Measurements from ENCODE around the gene DCTN3.
A peak's percentile ranks its signal among the peaks of the same experiment; 100 is the strongest.
"Not testable (repeated sequence)": the region's sequence is repeated elsewhere in the genome, so short reads cannot be mapped to it uniquely, and the experiment has no call there.

The DCTN3 gene

GRCh38 chr9:34652602-34653000, 32.3 kb upstream of the DCTN3 start:
- DNase-seq (no peak), ATAC-seq (no peak)
- H3K27ac Mint-ChIP-seq: peak overlapping the region; percentile 53
- no peaks in the 10 kb centered on the region for H3K9me3 Mint-ChIP-seq
- H3K27me3 Mint-ChIP-seq: no peaks in the 10 kb centered on the region
- H3K4me3 Mint-ChIP-seq: no peak overlapping the region
- peaks cover 25% of the 10 kb centered on the region for H3K4me1 Mint-ChIP-seq
- peaks cover 17% of the 10 kb centered on the region for H3K36me3 Mint-ChIP-seq (ENCODE audit: low read depth)

GRCh38 chr9:34651876-34652601, 31.7 kb upstream of the DCTN3 start, which contains the start of gene IL11RA:
TSS of gene IL11RA (plus strand) at chr9:34652185. CDS start at chr9:34655218, 3,033 bp downstream.
- H3K27ac Mint-ChIP-seq: peak within 1 kb of the TSS; percentile 53
- DNase-seq: peak; percentile 59
- no peak within 1 kb of the TSS for H3K4me3 Mint-ChIP-seq
- H3K4me1 Mint-ChIP-seq: peaks cover 30% of the 10 kb centered on the region
- ATAC-seq: peak; percentile 71
- no peaks in the 10 kb centered on the region for H3K27me3 Mint-ChIP-seq
- H3K36me3 Mint-ChIP-seq (ENCODE audit: low read depth): peaks cover 17% of the 10 kb centered on the region
- H3K9me3 Mint-ChIP-seq: no peaks in the 10 kb centered on the region

DNA sequence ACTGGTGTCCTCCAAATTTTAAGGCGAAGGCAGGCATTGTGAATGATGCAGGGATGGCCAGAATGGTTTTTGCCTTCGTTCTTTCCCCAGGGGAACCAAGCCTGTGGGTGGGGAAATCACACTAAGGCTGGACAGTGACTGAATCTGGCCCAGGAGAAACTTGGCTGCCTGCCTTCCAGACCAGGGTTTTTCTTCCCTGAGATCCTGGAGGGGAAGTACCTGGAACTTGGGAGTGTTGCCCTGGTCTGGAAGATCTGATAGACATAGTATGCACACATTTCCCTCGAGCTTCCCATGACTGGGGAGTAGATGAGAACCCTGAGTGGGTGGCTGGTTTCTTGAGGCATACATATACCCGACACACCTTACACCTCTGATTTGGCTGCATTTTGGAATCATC, 31.0 kb upstream of the DCTN3 start:
- Mint-ChIP-seq H3K36me3 (ENCODE audit: low read depth) (peaks cover 17% of the 10 kb centered on the region), H3K4me3 (no peak overlapping the region), H3K9me3 (no peaks in the 10 kb centered on the region), H3K27ac (no peak overlapping the region), H3K27me3 (no peaks in the 10 kb centered on the region), H3K4me1 (peaks cover 31% of the 10 kb centered on the region)
- ATAC-seq: no peak
- DNase-seq: no peak

- H3K4me1 Mint-ChIP-seq: peaks cover 36% of the 10 kb centered on the region
- H3K36me3 Mint-ChIP-seq (ENCODE audit: low read depth): peaks cover 17% of the 10 kb centered on the region
Observed at GRCh38 chr9:34650816-34651215, 30.5 kb upstream of the DCTN3 start.

GRCh38 chr9:34648673-34649072, 28.4 kb upstream of the DCTN3 start:
- Mint-ChIP-seq H3K36me3 (ENCODE audit: low read depth) (peaks cover 17% of the 10 kb centered on the region), H3K4me1 (peaks cover 37% of the 10 kb centered on the region), H3K4me3 (peak overlapping the region; percentile 48), H3K27me3 (no peaks in the 10 kb centered on the region), H3K27ac (no peak overlapping the region), H3K9me3 (no peaks in the 10 kb centered on the region)
- DNase-seq (no peak), ATAC-seq (no peak)

More at GRCh38 chr9:34650816-34651215, 30.5 kb upstream of the DCTN3 start:
- no peak overlapping the region for H3K27ac Mint-ChIP-seq
- DNase-seq (no peak), ATAC-seq (no peak)
- H3K9me3 Mint-ChIP-seq: no peaks in the 10 kb centered on the region
- H3K4me3 Mint-ChIP-seq: no peak overlapping the region
- no peaks in the 10 kb centered on the region for H3K27me3 Mint-ChIP-seq

GRCh38 chr9:34647651-34648050, 27.4 kb upstream of the DCTN3 start:
- H3K9me3 Mint-ChIP-seq: no peaks in the 10 kb centered on the region
- H3K27me3 Mint-ChIP-seq: no peaks in the 10 kb centered on the region
- peaks cover 31% of the 10 kb centered on the region for H3K4me1 Mint-ChIP-seq
- H3K27ac Mint-ChIP-seq: peak overlapping the region; percentile 89
- peaks cover 17% of the 10 kb centered on the region for H3K36me3 Mint-ChIP-seq (ENCODE audit: low read depth)
- DNase-seq: no peak
- H3K4me3 Mint-ChIP-seq: peak overlapping the region; percentile 86
- ATAC-seq: no peak

- ATAC-seq: no peak
- no peak for DNase-seq
- peaks cover 17% of the 10 kb centered on the region for H3K36me3 Mint-ChIP-seq (ENCODE audit: low read depth)
- H3K4me3 Mint-ChIP-seq: peak overlapping the region; percentile 86
- H3K27me3 Mint-ChIP-seq: no peaks in the 10 kb centered on the region
- H3K4me1 Mint-ChIP-seq: peaks cover 26% of the 10 kb centered on the region
- peak overlapping the region; percentile 89 for H3K27ac Mint-ChIP-seq
- no peaks in the 10 kb centered on the region for H3K9me3 Mint-ChIP-seq
Observed at GRCh38 chr9:34647084-34647403, 26.7 kb upstream of the DCTN3 start.

DNA sequence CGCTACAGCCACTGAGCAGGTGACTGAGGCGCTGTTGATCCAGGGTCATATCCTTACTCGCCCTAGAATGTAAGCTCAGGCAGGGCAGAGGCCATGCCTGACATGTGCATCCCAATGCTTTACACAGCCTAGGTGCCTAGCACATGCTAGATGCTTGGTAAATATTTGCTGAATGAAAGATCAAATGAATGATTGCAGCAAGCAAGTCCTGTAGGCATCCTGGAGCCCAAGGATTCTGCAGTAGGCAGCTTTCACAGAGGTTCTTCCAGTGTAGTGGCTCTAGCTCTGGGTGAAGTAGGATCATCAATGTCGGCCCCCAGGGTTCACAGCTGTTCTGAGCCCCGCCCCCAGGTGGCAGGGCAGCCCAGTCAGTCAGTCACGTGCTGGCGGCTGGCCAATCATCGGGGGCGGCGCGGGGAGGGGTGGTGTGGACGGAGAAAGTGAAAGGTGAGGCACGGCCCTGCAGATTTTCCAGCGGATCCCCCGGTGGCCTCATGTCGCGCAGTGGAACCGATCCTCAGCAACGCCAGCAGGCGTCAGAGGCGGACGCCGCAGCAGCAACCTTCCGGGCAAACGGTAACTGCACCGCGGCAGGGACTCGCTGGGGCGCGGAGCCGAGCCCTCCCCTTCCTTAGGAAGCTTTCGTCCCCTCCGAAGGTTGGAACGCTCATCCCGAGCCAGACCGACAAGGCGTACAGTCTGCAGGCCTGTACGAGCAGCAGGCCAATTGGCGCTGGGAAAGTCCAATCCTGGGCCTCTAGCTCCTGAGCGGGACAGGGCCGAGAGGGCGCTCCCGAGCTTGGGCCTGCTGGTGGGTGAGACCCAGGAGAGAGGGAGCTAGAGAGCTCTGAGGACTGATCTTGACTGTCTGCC, 26.2 kb upstream of the DCTN3 start, which contains the start of gene GALT:
TSS of gene GALT (plus strand) at position 465 of the 873 bp plus-strand sequence. CDS start at position 495, 30 bp downstream.
- ATAC-seq (peak; percentile 82), DNase-seq (peak; percentile 99)
- H3K27ac Mint-ChIP-seq: peak within 1 kb of the TSS; percentile 89
- no peaks in the 10 kb centered on the region for H3K9me3 Mint-ChIP-seq
- H3K27me3 Mint-ChIP-seq: no peaks in the 10 kb centered on the region
- H3K36me3 Mint-ChIP-seq (ENCODE audit: low read depth): peaks cover 17% of the 10 kb centered on the region
- H3K4me1 Mint-ChIP-seq: peaks cover 26% of the 10 kb centered on the region
- peak within 1 kb of the TSS; percentile 86 for H3K4me3 Mint-ChIP-seq

- H3K9me3 Mint-ChIP-seq: no peaks in the 10 kb centered on the region
- H3K36me3 Mint-ChIP-seq (ENCODE audit: low read depth): peaks cover 17% of the 10 kb centered on the region
- ATAC-seq: no peak
- H3K27ac Mint-ChIP-seq: no peak overlapping the region
- peaks cover 28% of the 10 kb centered on the region for H3K4me1 Mint-ChIP-seq
- DNase-seq: no peak
- H3K4me3 Mint-ChIP-seq: no peak overlapping the region
- no peaks in the 10 kb centered on the region for H3K27me3 Mint-ChIP-seq
Observed at GRCh38 chr9:34644766-34645314, 24.5 kb upstream of the DCTN3 start.

DNA sequence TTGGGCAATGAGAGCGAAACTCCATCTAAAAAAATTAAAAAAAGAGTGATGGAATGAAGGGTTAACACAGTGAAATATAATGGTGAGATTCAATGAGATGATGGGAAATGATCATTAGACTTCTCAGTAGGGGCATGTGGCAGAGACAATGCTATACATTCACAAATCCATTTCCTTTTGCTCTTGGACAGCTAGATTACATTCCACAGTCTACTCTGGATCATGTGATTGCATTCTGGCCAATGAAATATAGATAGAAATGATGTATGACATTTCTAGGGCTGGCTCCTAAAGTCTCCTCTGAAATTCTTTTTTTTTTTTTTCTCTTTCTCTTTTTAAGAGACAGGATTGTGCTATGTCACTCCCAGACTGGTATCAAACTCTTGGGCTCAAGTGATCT, 22.4 kb upstream of the DCTN3 start:
- no peak overlapping the region for H3K27ac Mint-ChIP-seq
- peaks cover 30% of the 10 kb centered on the region for H3K4me1 Mint-ChIP-seq
- ATAC-seq (no peak), DNase-seq (no peak)
- no peaks in the 10 kb centered on the region for H3K27me3 Mint-ChIP-seq
- peaks cover under 1% of the 10 kb centered on the region for H3K36me3 Mint-ChIP-seq (ENCODE audit: low read depth)
- no peaks in the 10 kb centered on the region for H3K9me3 Mint-ChIP-seq
- no peak overlapping the region for H3K4me3 Mint-ChIP-seq

DNA sequence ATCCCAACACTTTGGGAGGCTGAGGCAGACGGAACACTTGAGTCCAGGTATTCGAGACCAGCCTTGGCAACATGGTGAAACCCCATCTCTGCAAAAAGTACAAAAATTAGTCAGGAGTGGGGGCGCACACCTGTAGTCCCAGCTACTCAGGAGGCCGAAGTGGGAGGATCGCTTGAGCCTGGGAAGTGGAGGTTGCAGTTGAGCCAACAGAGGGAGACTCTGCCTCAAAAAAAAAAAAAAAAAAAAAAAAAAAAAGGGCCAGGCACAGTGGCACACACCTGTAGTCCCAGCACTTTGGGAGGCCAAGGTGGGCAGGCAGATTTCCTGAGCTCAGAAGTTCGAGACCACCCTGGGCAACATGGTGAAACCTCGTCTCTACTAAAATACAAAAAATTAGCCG, 19.0 kb upstream of the DCTN3 start:
- not testable (repeated sequence) for H3K27ac Mint-ChIP-seq, H3K9me3 Mint-ChIP-seq, ATAC-seq, DNase-seq, H3K4me3 Mint-ChIP-seq, H3K27me3 Mint-ChIP-seq
- H3K36me3 Mint-ChIP-seq (ENCODE audit: low read depth): peaks cover 21% of the 10 kb centered on the region
- peaks cover 32% of the 10 kb centered on the region for H3K4me1 Mint-ChIP-seq

GRCh38 chr9:34638138-34638445, 17.8 kb upstream of the DCTN3 start:
- H3K4me3 Mint-ChIP-seq: peak overlapping the region; percentile 97
- peak overlapping the region; percentile 94 for H3K27ac Mint-ChIP-seq
- ATAC-seq (no peak), DNase-seq (no peak)
- H3K36me3 Mint-ChIP-seq (ENCODE audit: low read depth): peaks cover 23% of the 10 kb centered on the region
- H3K9me3 Mint-ChIP-seq: no peaks in the 10 kb centered on the region
- H3K27me3 Mint-ChIP-seq: no peaks in the 10 kb centered on the region
- peaks cover 36% of the 10 kb centered on the region for H3K4me1 Mint-ChIP-seq

- Mint-ChIP-seq H3K9me3 (no peaks in the 10 kb centered on the region), H3K27ac (peak within 1 kb of the TSS; percentile 94), H3K27me3 (no peaks in the 10 kb centered on the region), H3K4me3 (peak within 1 kb of the TSS; percentile 97), H3K36me3 (ENCODE audit: low read depth) (peaks cover 23% of the 10 kb centered on the region), H3K4me1 (peaks cover 36% of the 10 kb centered on the region)
- ATAC-seq (peak; percentile 91), DNase-seq (peak; percentile 94)
Observed at GRCh38 chr9:34637356-34638137, 17.3 kb upstream of the DCTN3 start, which contains the start of gene SIGMAR1. TSS of gene SIGMAR1 (minus strand) at chr9:34637787. CDS start at chr9:34637697, 90 bp downstream.

GRCh38 chr9:34636791-34637355, 16.6 kb upstream of the DCTN3 start:
- Mint-ChIP-seq H3K27ac (peak overlapping the region; percentile 94), H3K4me3 (peak overlapping the region; percentile 97), H3K4me1 (peaks cover 36% of the 10 kb centered on the region), H3K36me3 (ENCODE audit: low read depth) (peaks cover 23% of the 10 kb centered on the region), H3K9me3 (no peaks in the 10 kb centered on the region), H3K27me3 (no peaks in the 10 kb centered on the region)
- ATAC-seq: no peak
- no peak for DNase-seq
